Measurements from ENCODE around the gene ELF3.
"Not testable (repeated sequence)": the region's sequence is repeated elsewhere in the genome, so short reads cannot be mapped to it uniquely, and the experiment has no call there.

The ELF3 gene

GRCh38 chr1:202014060-202014459, 3.7 kb downstream of the ELF3 start:
- CTCF ChIA-PET = interaction anchor here (0.9 to 6.5 kb wide), 2 partner anchors 13 to 122 kb away, joined by 3 to 38 read pairs; no protein-coding TSS in a partner anchor
- Mint-ChIP-seq H3K4me1 (peaks cover 4% of the 10 kb centered on the region), H3K4me3 (no peak overlapping the region), H3K36me3 (no peaks in the 10 kb centered on the region), H3K27ac (no peak overlapping the region), H3K9me3 (no peaks in the 10 kb centered on the region), H3K27me3 (peaks cover 10% of the 10 kb centered on the region)
- DNase-seq = no peak

- DNase-seq = no peak
- H3K9me3 Mint-ChIP-seq = no peaks in the 10 kb centered on the region
- H3K36me3 Mint-ChIP-seq = no peaks in the 10 kb centered on the region
- peaks cover 11% of the 10 kb centered on the region for H3K27me3 Mint-ChIP-seq
- no peak overlapping the region for H3K27ac Mint-ChIP-seq
- H3K4me3 Mint-ChIP-seq = no peak overlapping the region
- peaks cover 4% of the 10 kb centered on the region for H3K4me1 Mint-ChIP-seq
- CTCF ChIA-PET = interaction anchor here (1.1 to 6.5 kb wide), 2 partner anchors 9 to 14 kb away, joined by 3 to 38 read pairs; no protein-coding TSS in a partner anchor
Measured at GRCh38 chr1:202014915-202015661, 4.7 kb downstream of the ELF3 start.

- Mint-ChIP-seq H3K27me3 (peaks cover 11% of the 10 kb centered on the region), H3K4me3 (no peak overlapping the region), H3K4me1 (peaks cover 4% of the 10 kb centered on the region), H3K9me3 (no peaks in the 10 kb centered on the region), H3K27ac (no peak overlapping the region), H3K36me3 (no peaks in the 10 kb centered on the region)
- CTCF ChIA-PET = interaction anchor here (1.0 to 6.5 kb wide), 3 partner anchors 8 to 15 kb away, joined by 3 to 38 read pairs (median 3); no protein-coding TSS in a partner anchor
- no peak for DNase-seq
Measured at GRCh38 chr1:202015662-202015937, 5.2 kb downstream of the ELF3 start.

GRCh38 chr1:202016022-202016810, 5.8 kb downstream of the ELF3 start:
- Mint-ChIP-seq H3K9me3 (no peaks in the 10 kb centered on the region), H3K27me3 (peaks cover 11% of the 10 kb centered on the region), H3K4me1 (peaks cover 4% of the 10 kb centered on the region), H3K27ac (no peak overlapping the region), H3K36me3 (no peaks in the 10 kb centered on the region), H3K4me3 (no peak overlapping the region)
- CTCF ChIA-PET = interaction anchor here (0.8 to 6.5 kb wide), 4 partner anchors 7 to 16 kb away, joined by 3 to 38 read pairs (median 3); no protein-coding TSS in a partner anchor
- DNase-seq = no peak

GRCh38 chr1:202016811-202017748, 6.7 kb downstream of the ELF3 start:
- no peak for DNase-seq
- Mint-ChIP-seq H3K4me3 (no peak overlapping the region), H3K27ac (no peak overlapping the region), H3K9me3 (no peaks in the 10 kb centered on the region), H3K36me3 (no peaks in the 10 kb centered on the region), H3K4me1 (peaks cover 4% of the 10 kb centered on the region), H3K27me3 (peaks cover 11% of the 10 kb centered on the region)
- CTCF ChIA-PET = interaction anchor here (0.8 kb wide), 2 partner anchors 8 to 17 kb away, joined by 3 read pairs; no protein-coding TSS in a partner anchor

- Mint-ChIP-seq H3K27me3 (peaks cover 13% of the 10 kb centered on the region), H3K27ac (no peak overlapping the region), H3K9me3 (no peaks in the 10 kb centered on the region), H3K36me3 (no peaks in the 10 kb centered on the region), H3K4me1 (peaks cover 4% of the 10 kb centered on the region), H3K4me3 (no peak overlapping the region)
- no peak for DNase-seq
- CTCF ChIA-PET = interaction anchor here (0.8 kb wide), 1 partner anchor 18 kb away, joined by 3 read pairs; no protein-coding TSS in a partner anchor
Measured at GRCh38 chr1:202017749-202018467, 7.5 kb downstream of the ELF3 start.

GRCh38 chr1:202018468-202019234, 8.3 kb downstream of the ELF3 start:
- H3K4me1 Mint-ChIP-seq = peaks cover 4% of the 10 kb centered on the region
- H3K27ac Mint-ChIP-seq = no peak overlapping the region
- DNase-seq = no peak
- no peaks in the 10 kb centered on the region for H3K36me3 Mint-ChIP-seq
- H3K4me3 Mint-ChIP-seq = no peak overlapping the region
- CTCF ChIA-PET = no interaction called here
- peaks cover 20% of the 10 kb centered on the region for H3K27me3 Mint-ChIP-seq
- no peaks in the 10 kb centered on the region for H3K9me3 Mint-ChIP-seq

- H3K9me3 Mint-ChIP-seq, H3K4me3 Mint-ChIP-seq, H3K27ac Mint-ChIP-seq, H3K4me1 Mint-ChIP-seq, H3K36me3 Mint-ChIP-seq, DNase-seq: not testable (repeated sequence)
- peaks cover 20% of the 10 kb centered on the region for H3K27me3 Mint-ChIP-seq
- CTCF ChIA-PET = interaction anchor here (0.8 kb wide), 1 partner anchor 10 kb away, joined by 3 read pairs; no protein-coding TSS in a partner anchor
Measured at GRCh38 chr1:202019235-202019558, 8.8 kb downstream of the ELF3 start.

GRCh38 chr1:202023001-202023433, 12.6 kb downstream of the ELF3 start:
- peaks cover 4% of the 10 kb centered on the region for H3K4me1 Mint-ChIP-seq
- CTCF ChIA-PET = interaction anchor here (0.5 to 1.4 kb wide), 3 partner anchors 14 to 771 kb away, joined by 3 read pairs; no protein-coding TSS in a partner anchor
- no peak overlapping the region for H3K27ac Mint-ChIP-seq
- no peak overlapping the region for H3K4me3 Mint-ChIP-seq
- no peak for DNase-seq
- no peaks in the 10 kb centered on the region for H3K36me3 Mint-ChIP-seq
- H3K9me3 Mint-ChIP-seq = no peaks in the 10 kb centered on the region
- peaks cover 25% of the 10 kb centered on the region for H3K27me3 Mint-ChIP-seq

GRCh38 chr1:202029171-202029665, 18.8 kb downstream of the ELF3 start:
- CTCF ChIA-PET = interaction anchor here (1.3 kb wide), 1 partner anchor 29 kb away, joined by 7 read pairs; no protein-coding TSS in a partner anchor
- no peaks in the 10 kb centered on the region for H3K36me3 Mint-ChIP-seq
- H3K9me3 Mint-ChIP-seq = no peaks in the 10 kb centered on the region
- H3K4me1 Mint-ChIP-seq = no peaks in the 10 kb centered on the region
- no peak for DNase-seq
- peaks cover 11% of the 10 kb centered on the region for H3K27me3 Mint-ChIP-seq
- H3K4me3 Mint-ChIP-seq = no peak overlapping the region
- H3K27ac Mint-ChIP-seq = no peak overlapping the region

- CTCF ChIA-PET = interaction anchor here (1.3 kb wide), 1 partner anchor 29 kb away, joined by 7 read pairs; no protein-coding TSS in a partner anchor
- Mint-ChIP-seq H3K4me1 (no peaks in the 10 kb centered on the region), H3K4me3 (no peak overlapping the region), H3K27ac (no peak overlapping the region), H3K27me3 (peaks cover 15% of the 10 kb centered on the region), H3K36me3 (no peaks in the 10 kb centered on the region), H3K9me3 (no peaks in the 10 kb centered on the region)
- no peak for DNase-seq
Measured at GRCh38 chr1:202029727-202030126, 19.3 kb downstream of the ELF3 start.

GRCh38 chr1:202031796-202032195, 21.4 kb downstream of the ELF3 start:
- no peak for DNase-seq
- CTCF ChIA-PET = interaction anchor here (1.4 kb wide), 1 partner anchor 20 kb away, joined by 4 read pairs; no protein-coding TSS in a partner anchor
- H3K4me3 Mint-ChIP-seq = no peak overlapping the region
- H3K27ac Mint-ChIP-seq = no peak overlapping the region
- no peaks in the 10 kb centered on the region for H3K9me3 Mint-ChIP-seq
- no peaks in the 10 kb centered on the region for H3K4me1 Mint-ChIP-seq
- peaks cover 13% of the 10 kb centered on the region for H3K27me3 Mint-ChIP-seq
- no peaks in the 10 kb centered on the region for H3K36me3 Mint-ChIP-seq
